Epithelial cell of prostate (primary cell): ENCODE measurements around the gene SGCA.

Experiments
- DNase-seq: peaks from one replicate; pipeline ENCODE4 v3.0.0-alpha.2; 2011; ENCODE audit warnings: low read depth, low spot score
- H3K27ac ChIP-seq: fragments of 450-650 bp; 2 replicates; pipeline ENCODE4 v1.5.1; 2017; ENCODE audit warnings: mild to moderate bottlenecking

Gene SGCA

DNA sequence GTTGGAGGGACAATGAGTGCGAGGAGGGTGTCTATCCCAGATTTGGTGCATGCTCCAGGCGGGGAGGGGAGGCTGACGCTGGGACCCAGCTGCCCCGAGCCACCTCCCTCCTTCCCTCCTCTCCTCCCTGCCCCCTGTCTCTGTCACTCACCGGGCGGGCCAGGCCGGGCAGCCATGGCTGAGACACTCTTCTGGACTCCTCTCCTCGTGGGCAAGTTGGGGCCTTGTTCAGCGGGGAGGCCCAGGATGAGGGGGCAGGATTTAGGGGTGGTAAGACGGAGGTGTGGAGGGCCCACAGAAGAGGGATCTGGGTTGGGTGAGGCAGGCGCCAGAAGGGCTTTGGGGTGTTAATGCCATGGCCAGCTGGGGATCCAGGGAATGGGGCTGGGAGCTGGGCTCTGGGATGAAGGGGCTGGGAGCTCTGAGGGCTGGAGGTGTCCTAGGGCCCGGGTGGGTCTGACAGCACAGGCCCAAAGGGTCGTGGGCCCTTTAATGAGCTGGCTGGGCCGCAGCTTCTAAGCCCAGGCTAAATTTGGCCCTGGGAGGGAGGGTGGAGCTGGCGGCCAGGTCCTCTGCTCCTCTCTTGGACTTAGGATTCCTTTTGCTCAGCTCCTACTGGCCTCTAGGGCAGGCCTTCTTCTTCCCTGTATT, at the start of gene SGCA:
SGCA (plus strand) TSS at position 139 of the 651 bp plus-strand sequence; CDS start at position 175, 36 bp downstream.
- no peak within 1 kb of the TSS for H3K27ac ChIP-seq
- DNase-seq: no peak

DNA sequence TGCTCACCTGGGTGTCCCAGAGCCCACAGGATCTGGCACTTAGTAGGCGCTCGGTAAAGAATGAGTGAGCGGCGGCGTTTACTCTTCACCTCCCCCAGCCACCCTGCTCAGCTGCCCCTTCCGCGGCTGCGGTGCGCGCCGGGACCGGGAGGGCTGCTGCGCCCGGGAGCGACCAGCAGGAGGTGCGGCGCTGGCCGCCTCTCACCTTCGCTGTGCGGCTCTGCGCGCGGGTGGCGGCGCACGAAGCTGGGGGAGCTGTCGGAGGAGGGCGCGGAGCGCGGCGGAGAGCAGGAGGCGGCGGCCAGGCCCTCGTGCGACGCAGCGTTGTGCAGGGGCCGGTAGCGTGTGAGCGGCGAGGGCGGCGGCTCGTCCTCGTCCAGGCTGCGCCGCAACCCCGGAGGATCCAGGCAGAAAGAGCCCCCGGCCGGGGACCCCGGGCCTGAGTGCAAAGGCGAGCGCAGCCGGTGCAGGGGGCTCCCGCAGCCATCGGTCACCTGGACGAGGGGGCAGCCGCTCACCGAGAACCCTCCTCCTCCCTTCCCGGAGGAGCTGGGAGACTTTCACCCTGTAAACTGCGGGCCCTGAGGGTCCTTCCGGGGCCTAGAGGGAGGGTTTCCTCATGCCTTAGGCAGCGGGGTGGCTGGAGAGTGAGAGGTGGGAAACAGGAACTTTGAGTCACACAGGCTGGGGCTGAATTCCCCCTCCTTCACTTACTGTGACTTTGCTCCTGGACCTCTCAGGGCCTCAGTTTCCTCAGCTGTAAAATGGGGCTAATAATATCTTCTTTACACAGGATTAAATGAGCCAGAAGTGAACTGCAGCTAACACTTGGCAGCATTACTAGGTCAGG, 48.4 kb upstream of the SGCA start:
- H3K27ac ChIP-seq: no peak overlapping the region
- no peak for DNase-seq

DNA sequence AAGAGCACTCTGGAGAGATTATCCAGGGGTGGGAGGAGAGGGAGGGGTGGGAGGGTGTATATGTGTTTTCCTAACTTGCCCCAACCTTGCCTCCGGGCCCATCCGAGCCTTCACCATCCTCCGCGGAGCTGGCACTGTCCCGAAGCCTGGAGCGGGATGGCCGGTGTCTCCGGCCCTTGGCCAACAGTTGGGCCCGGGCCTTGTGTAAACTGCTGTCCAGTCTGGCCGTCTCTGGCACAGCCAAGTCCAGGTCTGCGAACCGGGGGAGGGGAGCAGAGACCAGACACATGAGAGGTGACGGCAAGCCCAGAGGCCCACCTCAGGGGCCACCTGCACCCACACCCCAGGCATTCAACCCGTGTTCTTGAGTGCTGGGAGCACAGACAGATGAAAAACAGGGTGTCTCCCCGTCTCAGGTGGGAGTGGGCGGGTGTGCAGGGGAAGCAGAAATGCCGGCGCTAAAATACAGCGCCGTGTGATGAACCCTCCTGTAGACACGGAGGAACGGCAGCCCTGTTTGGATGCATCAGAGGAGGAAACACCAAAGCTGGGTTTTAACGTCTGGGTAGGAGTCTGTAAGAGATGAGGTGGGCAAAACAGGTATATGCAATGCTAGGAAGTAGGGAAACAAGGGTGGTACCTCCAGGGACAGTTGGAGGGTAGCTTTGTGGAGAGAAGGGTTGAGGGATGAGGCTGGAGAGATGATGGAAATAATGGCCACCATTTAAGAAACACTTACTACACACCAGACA, 47.6 kb upstream of the SGCA start:
- no peak overlapping the region for H3K27ac ChIP-seq
- no peak for DNase-seq

DNA sequence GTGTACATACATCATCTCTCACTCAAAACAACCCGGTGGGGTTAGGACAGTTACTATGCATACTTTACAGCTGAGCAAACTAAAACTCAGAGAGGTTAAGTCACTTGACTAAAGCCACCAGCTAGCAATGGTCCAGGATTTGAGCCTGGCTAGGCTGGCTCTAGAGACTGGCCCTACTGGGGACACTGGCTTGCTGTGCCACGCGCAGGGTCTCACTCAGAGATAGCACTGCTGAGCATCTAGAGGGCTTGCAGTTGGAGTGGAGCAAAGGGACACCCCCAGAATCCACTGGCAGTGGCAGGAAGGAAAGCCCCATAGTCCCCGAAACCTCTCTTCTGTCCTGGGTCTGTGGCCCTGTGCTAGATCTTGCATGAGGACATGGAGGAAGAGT, 47.0 kb upstream of the SGCA start:
- no peak overlapping the region for H3K27ac ChIP-seq
- no peak for DNase-seq

DNA sequence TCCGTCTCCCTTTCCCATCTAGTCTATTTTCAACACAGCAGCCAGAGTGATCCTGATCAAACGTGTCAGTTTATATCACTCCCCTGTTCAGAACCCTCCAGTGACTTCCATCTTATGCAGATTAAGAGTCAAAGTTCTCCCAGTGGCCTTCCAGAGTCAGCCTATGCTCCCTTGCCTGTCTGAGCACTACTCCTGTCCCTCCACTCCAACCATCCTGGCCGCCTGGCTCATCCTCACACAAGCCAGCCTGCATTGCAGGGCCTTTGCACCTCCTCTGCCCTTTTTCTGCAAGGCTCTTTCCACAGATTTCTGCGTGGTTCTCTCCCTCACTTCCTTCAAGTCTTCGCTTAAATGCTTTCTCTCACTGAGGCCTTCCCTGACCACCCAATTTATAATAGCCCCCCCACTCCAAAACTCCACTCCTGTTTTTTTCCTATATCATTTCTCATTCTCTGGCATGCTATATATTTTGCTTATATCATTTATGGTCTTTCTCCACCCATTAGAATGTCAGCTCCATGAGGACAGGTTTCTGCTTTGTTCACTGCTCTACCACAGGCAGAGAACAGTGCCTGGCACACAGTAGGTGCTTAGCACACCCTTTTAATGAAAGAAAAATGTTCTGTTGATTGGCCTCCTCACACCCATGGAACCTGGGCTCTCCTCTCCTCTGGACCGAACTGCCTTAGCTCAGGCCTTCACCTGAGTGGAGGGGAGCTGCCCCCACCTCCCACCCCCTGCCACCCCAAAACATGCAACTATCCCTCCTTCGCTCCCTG, 45.1 kb upstream of the SGCA start:
- H3K27ac ChIP-seq: no peak overlapping the region

DNA sequence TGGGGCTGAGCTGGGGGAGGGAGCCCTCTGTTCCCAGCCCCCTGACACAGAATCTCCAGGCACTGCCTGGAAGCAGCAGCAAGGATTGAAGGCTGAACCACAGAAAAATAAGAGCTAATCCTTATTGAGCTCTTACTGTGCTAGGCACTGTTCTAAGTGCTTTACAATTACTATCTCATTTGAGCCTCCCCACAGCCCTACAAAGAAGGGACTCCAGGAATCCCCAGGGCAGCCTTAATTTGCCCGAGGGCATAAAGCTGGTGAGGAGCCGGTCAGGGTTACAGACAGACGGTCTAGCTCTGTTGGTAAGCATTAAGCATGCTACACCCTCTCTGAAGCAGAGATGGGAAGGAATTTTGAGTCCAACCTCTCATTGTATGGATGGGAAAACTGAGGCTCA, 42.9 kb upstream of the SGCA start:
- DNase-seq: no peak
- no peak overlapping the region for H3K27ac ChIP-seq

More for the DNA sequence above, 45.1 kb upstream of the SGCA start:
- no peak for DNase-seq

DNA sequence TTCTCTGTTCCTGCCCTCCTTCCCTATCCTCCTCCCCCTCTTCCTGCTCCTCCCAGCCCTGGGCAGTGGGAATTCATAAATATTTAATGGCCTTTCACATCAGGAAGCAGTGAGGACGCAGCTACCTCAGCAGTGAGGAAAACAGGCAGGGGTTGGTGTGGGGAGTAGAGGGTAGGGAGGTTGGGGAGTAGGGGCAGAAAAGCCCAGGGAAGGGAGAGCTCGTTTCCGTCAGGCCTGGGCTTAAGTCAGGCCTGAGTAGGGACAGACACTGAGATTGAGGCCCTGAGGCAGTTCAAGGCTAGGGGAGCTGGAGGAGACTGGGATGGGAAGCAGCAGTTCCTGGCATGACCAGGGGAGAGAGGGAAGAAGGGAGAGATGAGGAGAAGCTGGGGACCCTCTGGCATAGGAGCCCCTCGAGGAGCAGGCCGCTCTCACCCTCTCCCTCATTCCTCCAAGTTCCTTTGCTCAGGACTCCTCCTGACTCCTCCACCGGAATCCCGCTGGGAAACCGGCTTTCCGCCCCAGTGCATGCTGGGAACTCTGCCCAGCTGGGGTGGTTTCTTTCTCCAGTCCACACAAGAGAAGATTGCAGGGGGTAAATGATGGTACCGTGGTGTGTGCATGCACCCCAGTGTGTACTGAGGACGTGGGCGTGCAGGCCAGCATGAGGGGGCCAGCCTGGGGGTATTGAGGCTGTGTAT, 42.0 kb upstream of the SGCA start:
- H3K27ac ChIP-seq: no peak overlapping the region
- DNase-seq: no peak

DNA sequence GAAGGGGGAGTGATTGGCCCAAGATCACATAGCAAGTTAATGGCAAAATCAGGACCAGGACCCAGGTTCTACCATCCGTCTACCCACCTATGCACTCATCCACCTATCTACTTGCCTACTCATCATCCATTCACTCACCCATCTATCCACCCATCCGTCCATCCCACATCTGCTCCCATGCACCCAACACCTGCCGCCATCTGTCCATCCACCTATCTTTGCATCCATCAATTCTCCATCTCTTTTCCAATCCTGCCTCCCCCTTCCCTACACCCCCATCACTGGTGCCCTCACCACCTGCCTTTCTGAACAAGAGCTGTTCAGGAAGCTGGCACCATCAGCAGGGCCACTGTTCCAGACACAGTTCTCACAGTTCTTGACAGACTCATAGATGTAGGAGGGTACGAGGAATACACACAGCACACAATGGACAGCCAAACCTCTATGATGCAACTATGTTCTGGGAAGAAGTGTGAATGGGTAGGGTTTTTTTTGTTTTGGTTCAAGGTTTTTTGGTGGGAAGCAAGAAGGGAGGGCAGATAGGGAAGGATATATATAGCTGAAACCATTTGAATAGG, 40.3 kb upstream of the SGCA start:
- no peak overlapping the region for H3K27ac ChIP-seq
- DNase-seq: no peak

DNA sequence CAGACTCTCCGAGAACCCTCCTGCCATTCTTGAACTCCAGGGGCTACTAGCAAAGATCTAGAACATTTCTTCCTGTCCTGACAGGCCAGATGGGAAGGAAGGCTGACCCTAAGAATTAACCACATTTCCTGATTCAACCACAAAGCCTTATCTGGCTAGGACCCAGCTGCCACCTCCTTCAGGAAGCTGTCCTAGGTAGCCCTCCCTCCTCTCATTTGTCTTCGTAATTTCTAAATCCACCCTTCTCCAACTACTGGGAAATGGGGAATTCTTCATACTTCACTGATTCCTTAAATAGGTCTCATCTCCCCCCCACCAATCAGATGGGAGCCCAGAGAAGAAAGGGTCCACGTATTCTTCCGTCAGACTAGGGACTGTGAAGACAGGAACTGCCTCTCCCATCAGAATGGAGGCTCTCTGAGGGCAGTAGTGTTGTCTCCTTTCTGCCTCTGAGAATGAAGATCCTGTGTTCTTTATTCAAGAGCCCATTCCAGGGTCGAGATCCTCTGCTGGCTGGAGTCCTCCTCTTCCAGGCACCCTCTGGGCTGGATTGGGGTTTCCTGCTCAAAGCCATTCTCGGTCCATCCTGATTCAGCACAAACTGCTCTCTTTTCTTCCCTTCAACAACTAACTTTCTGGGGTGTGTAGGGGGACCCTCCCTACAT, 38.0 kb upstream of the SGCA start:
- DNase-seq: no peak
- no peak overlapping the region for H3K27ac ChIP-seq

DNA sequence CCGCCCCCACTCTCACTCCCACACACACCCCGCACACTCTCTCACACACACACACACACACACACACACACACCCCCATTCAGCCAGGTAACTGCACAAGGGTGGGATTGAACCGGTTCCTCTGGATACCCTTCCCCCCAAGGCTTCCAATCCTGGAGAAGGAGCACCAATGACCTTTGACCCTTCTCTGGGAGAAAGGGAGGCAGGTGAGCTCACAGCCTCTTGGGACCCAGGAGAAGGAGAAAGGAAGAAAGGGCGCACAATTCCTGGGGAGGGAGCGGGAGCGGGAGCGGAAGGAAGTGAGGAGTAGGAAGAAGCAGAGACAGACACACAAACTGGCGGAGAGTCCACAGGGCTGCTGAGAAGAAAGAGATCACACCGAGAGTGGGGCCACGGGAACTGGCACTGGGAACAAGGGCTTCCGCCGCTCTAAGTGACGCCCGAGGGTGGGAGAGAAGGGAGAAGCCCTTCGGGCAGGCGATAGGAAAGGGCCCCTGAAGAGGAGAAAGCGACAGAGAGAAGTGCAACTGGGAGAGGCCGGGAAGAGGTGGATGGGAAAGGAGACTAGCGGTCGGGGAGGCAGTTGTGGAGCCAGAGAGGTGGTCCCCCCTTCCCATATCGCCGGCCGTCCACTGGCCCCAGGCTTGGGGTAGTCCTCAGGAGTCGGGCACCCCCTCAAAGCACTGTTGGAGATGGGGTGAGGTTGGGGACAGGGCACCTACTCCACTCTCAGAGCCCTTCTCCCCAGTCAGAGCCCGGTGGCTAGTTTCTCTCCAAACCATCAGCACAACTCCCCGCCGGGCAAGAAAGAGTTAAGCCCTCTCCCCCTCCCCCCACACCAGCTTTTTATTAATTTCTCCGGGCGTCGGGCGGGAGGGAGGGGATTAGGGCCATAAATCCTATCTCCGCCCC, 37.1 kb upstream of the SGCA start:
- H3K27ac ChIP-seq: no peak overlapping the region

DNA sequence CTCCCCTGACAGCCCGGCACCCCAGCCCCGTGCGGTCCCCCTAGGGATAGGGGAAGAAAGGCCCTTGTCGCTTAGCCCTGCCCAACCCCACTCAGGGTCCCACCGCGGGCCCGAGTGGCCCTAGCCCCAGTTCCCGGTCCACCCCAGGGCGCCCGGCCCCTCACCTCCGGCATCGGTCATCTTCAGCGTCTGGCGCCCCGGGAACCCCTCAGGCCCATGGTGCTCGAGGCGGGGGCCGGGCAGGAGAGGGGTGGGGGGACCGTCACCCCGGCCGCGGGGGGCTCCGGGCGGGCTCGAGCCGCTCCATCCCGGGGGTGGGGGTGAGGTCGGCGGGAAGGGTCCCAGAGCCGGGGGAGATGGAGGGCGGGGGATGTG, 36.5 kb upstream of the SGCA start:
- no peak overlapping the region for H3K27ac ChIP-seq
- DNase-seq: no peak

More for the DNA sequence above, 37.1 kb upstream of the SGCA start:
- DNase-seq: no peak

DNA sequence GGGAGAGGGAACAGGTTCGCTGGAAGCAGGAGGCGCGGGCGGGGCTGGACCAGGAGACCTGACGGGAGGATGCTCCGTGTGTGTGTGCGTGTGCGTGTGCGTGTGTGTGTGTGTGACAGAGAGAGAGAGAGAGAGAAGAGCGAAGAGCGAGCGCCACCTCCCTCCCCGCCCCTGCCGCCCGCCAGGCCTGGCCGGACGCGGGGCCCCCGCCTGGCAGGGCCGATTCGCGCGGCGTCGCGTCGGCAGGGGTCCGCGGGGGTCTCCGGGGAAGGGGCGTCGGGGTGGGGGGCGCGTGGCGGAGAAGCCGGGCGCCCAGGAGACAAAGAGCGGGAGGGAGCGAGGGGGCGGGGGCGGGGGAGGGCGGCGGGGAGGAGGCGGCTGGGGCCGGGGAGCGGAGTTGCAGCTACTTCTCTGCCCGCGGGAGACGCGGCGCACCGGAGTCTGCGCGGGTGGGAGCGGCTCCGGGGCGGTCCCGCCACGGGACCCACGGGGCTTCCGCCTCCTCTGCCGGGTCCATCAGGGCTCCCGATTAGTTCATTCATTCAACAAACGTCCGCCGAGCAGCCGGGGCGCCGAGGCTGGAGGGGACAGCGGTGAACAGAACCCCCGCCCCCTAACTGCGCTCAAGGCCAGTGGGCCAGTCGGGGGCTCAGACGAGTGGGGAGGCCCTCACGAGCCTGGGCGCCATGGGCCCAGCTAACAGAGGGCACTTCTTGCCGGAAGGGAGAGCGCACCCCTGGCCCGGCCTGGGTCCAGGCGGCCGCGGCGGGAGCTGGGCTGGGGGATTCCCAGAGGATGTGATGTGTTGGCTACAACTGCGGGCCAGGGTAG, 35.9 kb upstream of the SGCA start, which contains the start of gene SAMD14:
SAMD14 (minus strand) TSS at position 433 of the 831 bp plus-strand sequence. CDS start 5,201 bp downstream, outside the sequence.
- DNase-seq: no peak
- H3K27ac ChIP-seq: no peak within 1 kb of the TSS

DNA sequence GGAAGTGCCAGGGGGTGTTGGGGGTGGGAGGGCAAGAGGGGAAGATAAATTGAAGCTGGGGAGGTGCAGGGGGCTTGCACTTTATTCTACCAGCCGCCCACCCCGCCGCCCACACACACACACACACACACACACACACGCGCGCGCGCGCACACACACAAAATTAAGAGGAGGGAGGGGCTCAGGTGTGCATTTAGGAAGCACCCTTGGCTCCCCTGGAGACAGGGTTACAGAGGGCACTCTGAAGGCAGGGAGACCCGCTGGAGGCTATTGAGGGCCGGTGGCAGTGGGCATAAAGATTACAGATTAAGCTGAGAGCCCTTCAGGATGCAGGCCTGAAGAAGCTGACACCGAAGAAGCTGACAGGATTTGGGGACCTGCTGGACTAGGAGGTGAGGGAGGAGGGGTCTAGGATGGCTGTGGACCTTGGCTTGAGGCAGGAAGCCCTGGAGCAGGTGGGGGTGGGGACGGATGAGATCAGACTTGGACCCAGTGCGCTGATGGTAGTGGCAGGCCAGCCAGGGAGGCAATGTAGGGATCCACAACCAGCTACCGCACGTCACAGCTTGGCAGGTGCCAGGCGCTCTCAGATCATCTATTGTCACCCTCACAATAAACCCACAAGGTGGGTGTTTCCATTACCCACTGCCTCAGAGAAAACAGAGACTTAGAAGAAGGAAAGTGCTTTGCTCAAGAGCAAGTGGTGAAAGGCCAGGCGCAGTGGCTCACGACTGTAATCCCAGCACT, 35.1 kb upstream of the SGCA start:
- DNase-seq: no peak
- H3K27ac ChIP-seq: no peak overlapping the region

DNA sequence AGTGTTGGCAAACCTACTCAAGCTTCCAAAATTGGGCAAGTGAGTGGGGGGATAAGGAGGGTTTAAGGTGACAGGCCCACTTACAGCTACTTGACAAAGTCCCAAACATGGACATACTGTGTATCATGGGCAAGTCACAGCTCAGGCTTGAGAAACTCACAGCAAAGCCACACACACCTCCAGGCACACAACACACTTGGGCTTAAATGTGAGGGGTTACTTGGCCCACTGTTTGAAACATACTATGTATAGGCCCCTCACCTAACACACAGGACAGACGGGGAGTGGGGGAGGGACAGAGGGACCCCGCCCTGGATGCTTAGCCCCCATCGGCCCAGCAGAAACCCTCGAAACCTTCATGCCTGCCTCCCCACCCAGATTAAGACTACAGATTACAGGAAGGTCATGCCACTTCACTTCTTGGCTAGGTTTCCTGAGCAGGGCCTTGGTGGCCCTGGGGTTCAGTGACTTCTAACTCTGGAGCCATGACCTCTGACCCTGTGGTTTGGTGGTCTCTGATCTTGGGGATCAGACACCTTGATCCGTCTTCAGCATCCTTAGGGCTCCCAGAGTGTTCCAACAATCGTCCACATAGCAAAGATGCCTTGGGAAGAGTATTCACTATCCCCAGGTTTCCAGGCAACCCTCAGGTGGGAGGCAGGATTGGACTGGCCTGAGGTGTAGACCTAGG, 33.6 kb upstream of the SGCA start:
- no peak for DNase-seq
- H3K27ac ChIP-seq: no peak overlapping the region

DNA sequence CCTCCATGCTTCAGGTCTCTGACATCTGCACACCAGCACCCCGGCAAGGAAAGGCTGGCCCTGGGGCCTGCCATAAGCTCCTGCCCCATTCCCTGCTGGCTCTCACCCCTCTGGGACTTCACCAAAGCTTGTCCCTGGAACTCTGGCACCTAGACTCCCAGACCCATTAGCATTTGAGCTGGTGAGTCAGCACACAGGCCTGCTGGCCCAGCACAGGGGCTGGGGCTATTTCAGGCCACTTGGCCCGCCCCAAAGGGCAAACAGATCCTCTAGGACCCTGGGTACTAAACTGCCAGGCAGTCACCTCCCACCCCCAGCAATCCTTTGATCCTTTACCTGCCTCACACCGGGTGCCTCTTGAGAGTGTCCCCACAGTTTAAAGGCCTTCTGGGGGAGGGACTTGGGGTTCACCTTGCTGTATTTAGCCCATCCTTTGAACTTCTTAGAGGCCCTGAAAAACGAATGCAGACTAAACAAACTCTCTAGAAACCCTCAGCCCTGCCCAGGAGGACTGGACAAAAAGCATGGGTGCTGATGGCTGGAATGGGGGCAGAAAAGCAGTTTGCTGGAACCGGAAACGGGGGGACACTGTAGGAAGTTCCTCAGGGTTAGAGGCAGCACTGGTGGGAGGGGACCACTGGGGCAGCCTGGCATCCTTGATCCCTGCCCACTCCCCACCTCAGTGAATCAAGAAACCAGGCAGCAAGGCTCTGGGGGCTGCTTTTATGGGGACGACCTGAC, 32.6 kb upstream of the SGCA start:
- DNase-seq: no peak
- H3K27ac ChIP-seq: no peak overlapping the region
